ENCODE results near the gene C19orf25.

C19orf25 gene

DNA sequence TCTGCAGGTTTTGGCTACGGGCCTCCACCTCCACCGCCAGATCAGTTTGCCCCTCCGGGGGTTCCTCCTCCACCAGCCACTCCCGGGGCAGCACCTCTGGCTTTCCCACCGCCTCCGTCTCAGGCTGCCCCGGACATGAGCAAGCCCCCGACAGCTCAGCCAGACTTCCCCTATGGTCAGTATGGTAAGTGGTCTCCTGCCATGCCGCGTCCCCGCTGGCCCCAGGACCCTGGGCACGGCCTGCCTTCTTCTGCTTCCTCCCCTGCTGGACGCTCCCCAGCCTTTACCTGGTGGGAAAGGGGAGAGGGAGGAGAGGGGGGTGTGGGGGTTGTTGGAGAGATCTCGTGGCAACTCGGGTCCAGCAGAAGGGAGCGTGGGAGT, 46.5 kb downstream of the C19orf25 start:
- no peak for TF ChIP-seq EZH2 (IDR thresholded peaks at IDR 0.05; ENCODE audit: borderline replicate concordance, low read depth, low read length, severe bottlenecking)
- TF ChIP-seq, protein P1, sequence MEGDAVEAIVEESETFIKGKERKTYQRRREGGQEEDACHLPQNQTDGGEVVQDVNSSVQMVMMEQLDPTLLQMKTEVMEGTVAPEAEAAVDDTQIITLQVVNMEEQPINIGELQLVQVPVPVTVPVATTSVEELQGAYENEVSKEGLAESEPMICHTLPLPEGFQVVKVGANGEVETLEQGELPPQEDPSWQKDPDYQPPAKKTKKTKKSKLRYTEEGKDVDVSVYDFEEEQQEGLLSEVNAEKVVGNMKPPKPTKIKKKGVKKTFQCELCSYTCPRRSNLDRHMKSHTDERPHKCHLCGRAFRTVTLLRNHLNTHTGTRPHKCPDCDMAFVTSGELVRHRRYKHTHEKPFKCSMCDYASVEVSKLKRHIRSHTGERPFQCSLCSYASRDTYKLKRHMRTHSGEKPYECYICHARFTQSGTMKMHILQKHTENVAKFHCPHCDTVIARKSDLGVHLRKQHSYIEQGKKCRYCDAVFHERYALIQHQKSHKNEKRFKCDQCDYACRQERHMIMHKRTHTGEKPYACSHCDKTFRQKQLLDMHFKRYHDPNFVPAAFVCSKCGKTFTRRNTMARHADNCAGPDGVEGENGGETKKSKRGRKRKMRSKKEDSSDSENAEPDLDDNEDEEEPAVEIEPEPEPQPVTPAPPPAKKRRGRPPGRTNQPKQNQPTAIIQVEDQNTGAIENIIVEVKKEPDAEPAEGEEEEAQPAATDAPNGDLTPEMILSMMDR (IDR thresholded peaks at IDR 0.05; ENCODE audit: borderline replicate concordance, extremely low read depth, low read length, poor library complexity, severe bottlenecking): no peak
- no peak overlapping the region for H3K4me3 ChIP-seq (ENCODE audit: low read depth in 1 of 2, low read length in 2 of 2)
- H3K36me3 ChIP-seq (ENCODE audit: insufficient read depth, low read length): peaks cover 74% of the 10 kb centered on the region
- H3K9me3 ChIP-seq (ENCODE audit: insufficient read depth, low read length, severe bottlenecking): no peaks in the 10 kb centered on the region
- no peak for DNase-seq
- H3K79me2 ChIP-seq (ENCODE audit: insufficient read depth, low read length): peaks cover 24% of the 10 kb centered on the region; the same call in 1 of the 2 replicates
- H3K27me3 ChIP-seq (ENCODE audit: insufficient read depth, low read length, poor library complexity): no peaks in the 10 kb centered on the region
- no peak overlapping the region for H3K4me2 ChIP-seq (ENCODE audit: insufficient read depth, low read length)
- no peak for ATAC-seq (ENCODE audit: insufficient read depth, low read depth)
- no peak overlapping the region for H2AFZ ChIP-seq (ENCODE audit: low read depth, low read length)
- no peaks in the 10 kb centered on the region for H3K4me1 ChIP-seq (ENCODE audit: insufficient read depth, low read length)
- peaks cover 64% of the 10 kb centered on the region for H4K20me1 ChIP-seq (ENCODE audit: insufficient read depth, low read length)
- H3K27ac ChIP-seq (ENCODE audit: low read length): no peak overlapping the region
- no peak overlapping the region for H3K9ac ChIP-seq (ENCODE audit: low read depth, low read length)

DNA sequence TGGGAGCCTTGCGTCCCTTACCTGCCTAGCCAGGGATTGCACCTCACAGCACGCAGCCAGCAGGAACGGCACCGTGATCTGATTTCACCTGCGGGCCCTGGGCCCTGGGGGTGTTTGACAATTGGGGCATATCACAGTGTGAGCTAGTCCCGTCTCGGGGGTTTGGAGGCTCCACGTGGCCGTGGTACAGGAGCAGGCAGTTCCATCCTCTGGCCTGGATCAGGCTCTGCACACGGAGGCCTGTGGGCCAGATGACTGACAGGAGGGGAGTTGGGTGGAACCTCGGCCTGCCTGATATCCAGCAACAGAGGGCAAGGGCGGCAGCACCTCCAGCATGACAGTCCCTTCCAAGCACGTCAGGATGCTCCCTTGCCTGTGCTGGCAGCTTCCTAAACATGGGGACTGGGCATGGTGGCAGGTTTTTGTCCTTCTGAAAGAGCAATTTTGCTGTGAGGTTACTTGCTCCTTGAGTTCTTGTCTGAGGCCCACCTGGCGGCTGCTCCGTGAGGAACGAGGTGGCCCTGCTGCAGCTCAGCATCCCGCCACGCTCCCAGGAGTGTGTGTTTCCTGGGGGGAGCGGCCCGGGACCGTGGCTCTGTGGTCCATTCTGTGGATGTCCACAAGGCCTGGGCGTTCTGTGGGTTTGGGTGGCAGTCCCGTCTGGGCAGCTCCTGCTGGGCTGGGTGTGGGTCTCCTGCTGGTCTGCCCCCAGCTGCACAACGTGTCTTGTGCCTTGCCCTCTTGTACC, 47.1 kb downstream of the C19orf25 start:
- Histone ChIP-seq H3K36me3 (ENCODE audit: insufficient read depth, low read length) (peaks cover 80% of the 10 kb centered on the region), H3K79me2 (ENCODE audit: insufficient read depth, low read length) (peaks cover 30% of the 10 kb centered on the region), H3K4me1 (ENCODE audit: insufficient read depth, low read length) (no peaks in the 10 kb centered on the region), H3K27me3 (ENCODE audit: insufficient read depth, low read length, poor library complexity) (no peaks in the 10 kb centered on the region), H3K27ac (ENCODE audit: low read length) (no peak overlapping the region), H3K4me3 (ENCODE audit: low read depth in 1 of 2, low read length in 2 of 2) (no peak overlapping the region), H3K4me2 (ENCODE audit: insufficient read depth, low read length) (no peak overlapping the region), H3K9ac (ENCODE audit: low read depth, low read length) (no peak overlapping the region), H3K9me3 (ENCODE audit: insufficient read depth, low read length, severe bottlenecking) (no peaks in the 10 kb centered on the region), H4K20me1 (ENCODE audit: insufficient read depth, low read length) (peaks cover 69% of the 10 kb centered on the region), H2AFZ (ENCODE audit: low read depth, low read length) (no peak overlapping the region)
- ATAC-seq (ENCODE audit: insufficient read depth, low read depth) (no peak), DNase-seq (no peak)
- TF ChIP-seq EZH2 (IDR thresholded peaks at IDR 0.05; ENCODE audit: borderline replicate concordance, low read depth, low read length, severe bottlenecking): no peak
- TF ChIP-seq, protein P1 (IDR thresholded peaks at IDR 0.05; ENCODE audit: borderline replicate concordance, extremely low read depth, low read length, poor library complexity, severe bottlenecking): no peak

DNA sequence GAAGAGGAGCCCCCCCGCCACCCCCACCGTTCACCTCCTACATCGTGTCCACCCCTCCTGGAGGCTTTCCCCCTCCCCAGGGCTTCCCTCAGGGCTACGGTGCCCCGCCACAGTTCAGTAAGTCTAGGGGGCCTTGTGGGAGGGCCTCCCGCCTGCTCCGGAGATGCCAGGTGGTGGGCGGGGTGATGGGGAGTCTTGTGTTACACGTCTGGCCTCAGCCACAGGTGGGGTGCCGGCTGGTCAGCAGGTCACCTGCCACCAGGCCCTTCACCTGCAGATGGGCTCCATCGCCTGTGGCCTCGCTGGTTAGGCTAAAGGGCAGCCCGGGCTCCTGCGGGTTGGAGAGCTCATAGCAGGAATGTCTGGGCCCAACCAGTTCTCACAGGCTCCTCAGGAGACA, 48.8 kb downstream of the C19orf25 start:
- H3K27ac ChIP-seq (ENCODE audit: low read length): no peak overlapping the region
- H4K20me1 ChIP-seq (ENCODE audit: insufficient read depth, low read length): peaks cover 79% of the 10 kb centered on the region
- no peak overlapping the region for H3K9ac ChIP-seq (ENCODE audit: low read depth, low read length)
- no peak overlapping the region for H2AFZ ChIP-seq (ENCODE audit: low read depth, low read length)
- no peaks in the 10 kb centered on the region for H3K4me1 ChIP-seq (ENCODE audit: insufficient read depth, low read length)
- H3K4me2 ChIP-seq (ENCODE audit: insufficient read depth, low read length): no peak overlapping the region
- peaks cover 93% of the 10 kb centered on the region for H3K36me3 ChIP-seq (ENCODE audit: insufficient read depth, low read length)
- H3K4me3 ChIP-seq (ENCODE audit: low read depth in 1 of 2, low read length in 2 of 2): no peak overlapping the region
- peaks cover 46% of the 10 kb centered on the region for H3K79me2 ChIP-seq (ENCODE audit: insufficient read depth, low read length)
- ATAC-seq (ENCODE audit: insufficient read depth, low read depth): no peak
- H3K27me3 ChIP-seq (ENCODE audit: insufficient read depth, low read length, poor library complexity): no peaks in the 10 kb centered on the region
- DNase-seq: no peak
- TF ChIP-seq, protein P1 (IDR thresholded peaks at IDR 0.05; ENCODE audit: borderline replicate concordance, extremely low read depth, low read length, poor library complexity, severe bottlenecking): no peak
- no peak for TF ChIP-seq EZH2 (IDR thresholded peaks at IDR 0.05; ENCODE audit: borderline replicate concordance, low read depth, low read length, severe bottlenecking)
- H3K9me3 ChIP-seq (ENCODE audit: insufficient read depth, low read length, severe bottlenecking): no peaks in the 10 kb centered on the region
